Lower leg skin (tissue), 3 donors: ENCODE results near the gene RCAN2.

Experiments used
- POLR2A ChIP-seq, 2 donors: fragments of 450-650 bp; IDR thresholded peaks; one replicate each; pipeline ENCODE4 v1.6.1; 2016 to 2017; ENCODE audit warnings: antibody characterized with exemption in 2 of 2, mild to moderate bottlenecking in 1 of 2, moderate library complexity in 1 of 2
- TF ChIP-seq, protein P1 (sequence below), 3 donors: fragments of 450-650 bp; IDR thresholded peaks; one replicate each; pipeline ENCODE4 v1.5.1; 2016; ENCODE audit warnings: antibody characterized with exemption in 3 of 3, mild to moderate bottlenecking in 3 of 3, moderate library complexity in 2 of 3

DNA sequence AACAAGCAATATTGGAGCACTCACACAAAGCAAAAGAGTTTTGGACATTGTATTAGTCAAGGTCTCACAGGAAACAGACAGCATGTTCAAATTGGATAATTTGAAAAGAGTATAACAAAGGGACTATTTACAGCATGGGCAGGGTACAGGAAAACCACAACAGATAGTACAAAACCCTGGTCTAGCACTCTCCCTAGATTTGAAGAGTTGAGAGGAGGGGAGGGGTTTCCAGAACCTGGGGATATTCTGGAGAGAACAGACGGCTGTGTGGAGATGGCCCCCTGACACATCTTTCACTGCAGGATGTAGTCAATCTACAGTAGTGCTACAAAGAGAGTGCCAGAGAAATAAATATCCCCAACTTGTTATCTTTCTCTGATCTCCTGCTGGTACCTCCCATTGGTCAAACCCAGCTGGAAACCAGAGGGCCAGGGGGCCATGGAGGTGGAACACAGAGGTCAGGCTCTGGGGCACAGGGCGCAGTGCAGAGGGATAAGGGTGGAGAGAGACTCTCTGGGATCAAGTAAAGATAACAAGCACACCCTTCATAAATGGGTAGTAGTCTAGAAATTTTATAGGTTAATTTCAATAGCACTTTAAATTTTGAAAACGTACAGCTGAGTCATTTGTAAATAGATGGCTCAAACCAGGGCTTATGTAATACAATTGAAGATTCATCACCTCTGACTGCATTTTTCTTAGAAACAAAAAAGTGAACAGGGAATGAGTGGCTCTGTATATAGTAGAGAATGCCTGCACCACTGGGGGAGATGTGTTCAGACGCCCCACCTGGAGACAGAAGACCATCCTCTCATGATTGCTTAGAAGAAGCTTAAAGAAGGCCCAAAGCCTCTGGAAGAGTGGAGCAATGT lies 25.7 kb downstream of the RCAN2 start:
- TF ChIP-seq, protein P1, sequence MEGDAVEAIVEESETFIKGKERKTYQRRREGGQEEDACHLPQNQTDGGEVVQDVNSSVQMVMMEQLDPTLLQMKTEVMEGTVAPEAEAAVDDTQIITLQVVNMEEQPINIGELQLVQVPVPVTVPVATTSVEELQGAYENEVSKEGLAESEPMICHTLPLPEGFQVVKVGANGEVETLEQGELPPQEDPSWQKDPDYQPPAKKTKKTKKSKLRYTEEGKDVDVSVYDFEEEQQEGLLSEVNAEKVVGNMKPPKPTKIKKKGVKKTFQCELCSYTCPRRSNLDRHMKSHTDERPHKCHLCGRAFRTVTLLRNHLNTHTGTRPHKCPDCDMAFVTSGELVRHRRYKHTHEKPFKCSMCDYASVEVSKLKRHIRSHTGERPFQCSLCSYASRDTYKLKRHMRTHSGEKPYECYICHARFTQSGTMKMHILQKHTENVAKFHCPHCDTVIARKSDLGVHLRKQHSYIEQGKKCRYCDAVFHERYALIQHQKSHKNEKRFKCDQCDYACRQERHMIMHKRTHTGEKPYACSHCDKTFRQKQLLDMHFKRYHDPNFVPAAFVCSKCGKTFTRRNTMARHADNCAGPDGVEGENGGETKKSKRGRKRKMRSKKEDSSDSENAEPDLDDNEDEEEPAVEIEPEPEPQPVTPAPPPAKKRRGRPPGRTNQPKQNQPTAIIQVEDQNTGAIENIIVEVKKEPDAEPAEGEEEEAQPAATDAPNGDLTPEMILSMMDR (IDR thresholded peaks at IDR 0.05): no peak
- no peak for TF ChIP-seq POLR2A (IDR thresholded peaks at IDR 0.05)
